NCI-H345 treated with DMSO at 0.1 percent for 48 hours (cell line): ENCODE data around the gene UROD.
A peak's percentile ranks its signal among the peaks of the same experiment; 100 is the strongest.

Experiments
- DNase-seq: peaks from one replicate; lab custom pipeline; 2025; ENCODE audit not compliant: unreplicated experiment; lab: John Stamatoyannopoulos, UW

UROD gene

DNA sequence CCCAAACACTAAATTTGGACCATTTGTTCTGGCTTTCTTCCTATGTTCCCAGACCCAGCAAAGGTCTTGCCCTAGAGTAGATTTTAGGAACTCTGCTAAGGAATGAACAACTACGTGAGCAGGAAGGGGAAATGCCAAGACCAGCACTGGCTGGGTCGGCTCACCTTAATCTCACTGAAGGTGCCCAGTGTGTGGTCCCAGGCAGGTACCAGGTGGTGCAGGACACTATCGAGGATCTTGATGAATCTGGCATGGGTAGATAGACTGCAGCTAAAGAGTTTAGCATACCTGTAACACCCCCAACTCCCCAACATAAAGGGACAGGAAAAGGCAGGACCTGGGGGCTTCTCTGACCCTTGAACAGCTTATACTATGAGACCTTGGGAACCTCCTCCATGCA, 4.0 kb upstream of the UROD start:
- no peak for DNase-seq

GRCh38 chr1:45008516-45008915, 3.5 kb upstream of the UROD start:
- DNase-seq: no peak

- no peak for DNase-seq
Measured at GRCh38 chr1:45009296-45009865, 2.7 kb upstream of the UROD start.

GRCh38 chr1:45009956-45010854, 1.8 kb upstream of the UROD start:
- DNase-seq: peak; percentile 5

DNA sequence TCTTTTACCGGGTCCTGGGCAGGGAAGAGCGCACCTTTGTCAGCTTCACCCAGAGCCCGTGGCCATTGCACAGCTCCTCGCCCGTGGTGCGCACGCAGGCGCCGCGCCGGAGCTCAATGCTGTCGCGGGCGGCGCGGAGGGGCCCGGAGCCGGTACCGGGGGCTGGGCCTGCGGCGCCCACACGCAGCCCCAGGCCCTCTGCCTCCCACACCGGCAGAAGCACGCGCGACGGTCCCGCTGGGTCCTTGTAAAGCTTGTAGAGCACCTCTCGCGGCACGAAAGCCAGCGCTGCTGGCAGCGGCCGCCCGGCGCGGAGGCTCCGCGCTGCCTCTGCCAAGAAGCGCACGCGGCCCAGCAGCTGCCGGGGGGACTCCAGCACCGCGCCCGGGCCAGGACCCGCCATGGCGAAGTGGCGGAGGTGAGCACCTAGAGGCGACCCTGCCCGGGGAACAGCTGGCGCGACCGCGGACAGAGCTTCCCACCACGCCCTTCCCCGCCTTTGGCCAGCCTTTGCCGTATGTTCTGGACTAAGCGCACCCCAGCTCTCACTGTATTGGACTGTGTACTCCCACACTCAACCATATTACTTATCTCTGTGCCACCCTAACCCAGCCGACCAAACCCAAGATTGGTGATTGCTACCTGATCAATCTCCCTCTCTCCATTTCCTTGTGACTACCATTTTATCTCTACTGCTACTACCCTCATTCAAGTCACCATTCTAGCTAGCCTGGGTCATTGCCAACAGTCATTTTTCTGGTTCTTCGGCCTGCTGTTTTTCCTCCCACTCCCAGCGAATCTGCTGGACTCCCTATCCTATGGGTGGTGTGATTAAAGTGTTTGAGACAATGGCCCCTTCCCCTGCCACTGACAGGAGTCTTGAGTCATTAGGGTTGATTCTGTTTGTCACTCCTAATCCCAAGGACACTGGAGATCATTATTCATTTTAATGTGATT, 921 bp upstream of the UROD start, which contains the start of gene HECTD3:
Gene HECTD3, minus strand, starts transcription at position 470 of the 957 bp plus-strand sequence. Its CDS starts 67 bp downstream, at position 403.
- DNase-seq: peak; percentile 76

DNA sequence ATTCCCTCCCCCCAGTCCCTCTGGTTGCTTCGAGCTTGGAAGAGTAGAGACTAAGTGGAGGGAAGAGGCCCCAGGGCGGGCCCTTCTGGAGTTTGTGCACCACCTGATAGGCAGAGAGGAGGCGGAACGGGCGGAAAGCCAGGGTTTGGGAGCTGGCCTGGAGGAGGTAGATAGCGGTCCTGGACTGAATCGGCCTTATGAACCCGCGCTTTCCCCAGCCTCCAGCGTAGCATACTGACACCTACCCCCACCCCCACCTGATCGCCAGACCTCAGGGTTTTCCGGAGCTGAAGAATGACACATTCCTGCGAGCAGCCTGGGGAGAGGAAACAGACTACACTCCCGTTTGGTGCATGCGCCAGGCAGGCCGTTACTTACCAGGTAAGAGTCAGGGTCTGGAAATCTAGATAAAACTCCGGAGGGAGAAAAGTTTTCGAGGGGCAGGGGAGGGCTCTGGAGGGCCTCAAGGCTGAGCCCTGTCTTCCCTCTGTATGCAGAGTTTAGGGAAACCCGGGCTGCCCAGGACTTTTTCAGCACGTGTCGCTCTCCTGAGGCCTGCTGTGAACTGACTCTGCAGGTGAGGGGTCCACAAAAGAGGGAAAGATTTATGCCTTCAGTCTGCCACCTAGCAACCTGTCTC, 705 bp downstream of the UROD start:
- peak; percentile 1 for DNase-seq

- no peak for DNase-seq
Measured at GRCh38 chr1:45013551-45014209, 1.6 kb downstream of the UROD start.

GRCh38 chr1:45014321-45015028, 2.4 kb downstream of the UROD start:
- DNase-seq: peak; percentile 54

DNA sequence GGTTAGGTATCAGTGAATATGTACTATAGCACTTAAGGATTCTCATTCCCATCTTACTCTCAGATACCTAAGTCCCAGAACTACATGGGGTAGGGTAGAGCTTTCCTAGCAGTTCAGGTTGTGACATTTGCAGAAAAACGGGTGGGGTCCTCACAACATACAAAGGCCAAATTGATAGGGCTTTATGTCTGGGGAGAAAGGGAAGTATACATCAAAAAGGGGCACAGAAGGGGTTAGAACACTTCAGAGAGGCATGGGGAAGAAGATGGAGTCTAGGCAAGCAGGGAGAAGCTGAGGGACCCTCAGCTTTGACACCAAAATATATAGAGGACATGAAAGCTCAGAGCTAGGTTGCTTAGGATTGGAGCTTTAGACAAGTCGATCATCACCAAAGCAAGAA, 3.6 kb downstream of the UROD start:
- no peak for DNase-seq

DNA sequence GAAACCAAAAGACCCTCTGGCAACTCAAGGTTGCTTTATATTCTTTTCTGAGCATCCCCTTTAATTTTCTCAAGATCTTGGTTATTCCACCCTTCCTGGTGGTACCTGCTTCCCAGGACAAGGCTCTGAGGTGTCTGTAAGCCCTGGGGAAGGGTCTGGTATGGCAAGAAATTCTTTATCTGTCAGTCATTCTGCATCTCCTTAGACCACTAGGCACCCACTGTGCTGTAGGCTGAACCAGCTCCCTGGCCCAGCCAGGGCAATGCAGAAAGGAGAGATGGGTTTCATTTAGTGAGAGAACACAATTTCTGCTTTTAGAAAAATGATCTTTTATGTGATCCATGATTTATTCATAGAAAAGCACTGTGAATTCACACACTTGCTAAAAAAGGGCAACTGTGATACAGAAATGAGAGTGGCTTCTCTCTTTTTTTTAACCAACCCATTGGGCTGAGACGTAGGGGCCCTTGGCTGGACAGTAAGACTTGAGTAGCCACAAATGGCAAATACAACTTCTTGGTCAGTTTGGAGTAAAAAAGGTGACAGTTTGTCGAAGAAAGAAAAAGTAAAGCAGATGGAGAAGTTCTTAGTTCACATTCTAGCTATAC, 4.1 kb downstream of the UROD start:
- no peak for DNase-seq

DNA sequence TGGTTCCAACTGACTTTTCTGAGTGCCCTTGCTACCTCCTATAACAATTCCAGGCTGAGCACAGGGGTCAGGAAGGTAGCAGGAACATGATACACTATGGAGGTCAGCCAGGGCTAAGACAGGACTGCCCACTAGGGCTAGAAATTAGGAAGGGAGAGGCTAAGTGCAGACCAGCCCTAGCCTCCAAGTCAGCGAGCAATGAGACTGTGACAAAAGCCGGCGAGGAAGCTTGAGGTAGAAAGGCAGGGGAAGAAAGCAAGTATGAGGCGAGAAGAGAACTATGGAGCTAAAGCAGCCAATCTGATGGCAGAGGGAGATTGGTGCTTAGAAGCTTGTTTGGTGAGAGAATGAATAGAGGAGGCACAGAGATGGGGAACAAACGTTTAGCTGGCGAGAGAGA, 4.7 kb downstream of the UROD start:
- no peak for DNase-seq

DNA sequence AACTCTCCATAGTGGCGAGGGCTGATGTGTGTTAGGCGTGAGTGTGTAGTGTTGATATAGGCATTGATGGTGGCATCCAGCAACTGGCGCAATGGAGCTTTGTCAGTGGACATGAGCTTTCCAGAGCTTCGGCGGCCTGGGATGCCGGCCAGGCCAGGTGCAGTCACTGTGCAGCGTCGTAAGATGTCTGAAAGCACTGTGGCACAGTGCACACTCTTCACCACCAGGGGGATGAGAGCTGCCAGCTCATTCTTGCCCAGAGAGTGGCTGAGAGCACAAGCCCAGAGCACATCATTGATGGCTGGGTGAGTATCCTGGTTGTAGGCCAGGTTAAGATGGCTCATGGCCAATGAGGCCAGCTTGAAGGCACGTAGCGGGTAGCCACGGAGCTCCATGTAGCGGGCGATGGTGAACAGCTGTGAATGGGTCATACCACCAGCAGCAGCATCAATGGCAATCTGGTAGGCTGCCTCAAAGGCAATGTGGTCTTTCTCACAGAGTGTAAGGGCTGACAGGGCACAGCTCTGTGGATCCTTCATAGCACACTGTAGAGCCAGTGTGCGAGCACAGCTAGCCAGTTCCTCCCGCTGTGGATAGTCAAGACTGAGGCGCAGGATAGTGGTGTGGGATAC, 6.7 kb downstream of the UROD start:
- peak; percentile 5 for DNase-seq

DNA sequence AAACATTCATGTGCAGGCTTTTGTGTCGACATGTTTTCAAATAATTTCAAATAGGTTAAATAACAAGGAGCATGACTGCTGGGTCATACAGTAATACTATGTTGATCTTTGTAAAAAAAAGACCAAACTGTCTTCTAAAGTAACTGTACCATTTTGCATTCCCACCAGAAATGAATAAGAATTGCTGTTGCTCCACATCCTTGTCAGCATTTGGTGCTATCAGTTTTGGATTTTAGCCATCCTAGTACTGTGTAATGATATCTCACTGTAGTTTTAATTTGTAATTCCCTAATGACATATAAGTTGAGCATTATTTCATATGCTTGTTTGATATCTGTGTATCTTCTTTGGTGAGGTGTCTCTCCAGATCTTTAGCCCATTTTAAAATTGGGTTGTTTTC, 11.6 kb downstream of the UROD start:
- no peak for DNase-seq

- no peak for DNase-seq
Measured at GRCh38 chr1:45026446-45026845, 14.4 kb downstream of the UROD start.

DNA sequence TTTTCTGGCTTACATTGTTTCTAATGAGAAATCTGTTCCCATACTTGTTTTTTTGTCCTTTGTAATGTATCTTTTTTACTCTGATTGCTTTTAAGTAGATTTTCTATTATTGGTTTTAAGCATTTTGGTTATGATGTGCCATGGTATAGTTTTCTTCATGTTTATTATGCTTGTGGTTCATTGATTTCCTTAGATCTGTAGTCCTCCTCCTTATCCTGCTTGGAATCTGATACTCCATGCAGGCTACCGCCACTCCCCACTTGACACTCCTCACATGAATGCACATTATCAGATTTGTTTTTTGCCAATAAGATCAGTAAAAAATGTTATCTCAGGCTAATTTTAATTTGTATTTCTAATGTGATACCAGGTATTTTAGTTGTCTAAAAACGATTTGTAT, 20.8 kb downstream of the UROD start:
- DNase-seq: no peak

GRCh38 chr1:45033356-45033755, 21.3 kb downstream of the UROD start:
- DNase-seq: no peak

DNA sequence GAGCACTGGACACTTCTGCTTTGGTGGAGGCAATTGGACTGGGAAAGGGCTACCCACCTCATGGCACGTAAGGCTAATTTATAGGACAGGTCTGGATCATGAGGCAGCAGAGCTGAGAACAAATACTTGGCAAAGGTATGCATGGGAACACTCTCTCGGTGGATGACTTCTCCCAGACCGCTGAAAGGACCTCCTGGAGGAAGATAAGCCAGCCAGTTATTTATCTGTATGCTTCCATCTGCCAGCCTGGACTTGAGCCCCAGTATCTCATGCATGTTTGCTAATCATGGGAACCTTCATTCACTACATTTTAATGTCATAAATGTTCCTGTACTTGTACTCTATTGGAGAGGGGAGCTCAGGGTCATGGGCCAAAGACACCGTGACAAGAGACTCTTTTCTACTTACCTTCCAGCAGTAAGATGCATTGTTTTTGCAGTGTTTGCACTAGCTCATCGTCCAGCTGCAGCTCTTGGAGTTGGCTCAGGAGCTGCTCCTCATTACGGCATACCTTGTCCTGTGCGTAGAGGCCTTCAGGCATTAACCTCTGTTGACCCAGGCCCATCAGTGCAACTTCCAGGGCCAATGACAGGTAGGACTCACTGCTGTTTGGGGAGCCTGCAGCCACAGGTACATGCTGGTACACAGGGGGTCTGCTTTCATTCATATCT, 23.7 kb downstream of the UROD start:
- no peak for DNase-seq

DNA sequence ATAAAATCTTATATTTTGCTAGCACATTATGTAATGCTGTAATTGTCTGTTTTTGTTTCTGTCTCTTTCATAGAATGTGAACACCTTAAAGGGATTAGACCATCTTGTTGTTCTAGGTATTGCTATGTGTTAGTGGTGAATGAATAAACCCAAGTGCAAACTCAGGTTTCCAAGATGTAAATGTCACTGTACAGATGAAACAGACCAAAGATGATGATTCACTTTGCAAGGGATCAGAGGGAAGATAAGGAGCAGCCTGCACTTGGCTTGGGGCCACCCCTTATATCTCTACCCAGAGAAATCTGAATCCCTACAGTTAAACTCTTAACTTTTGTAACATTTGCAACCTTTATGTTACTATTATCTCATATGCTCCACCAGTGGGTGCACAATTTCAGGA, 25.4 kb downstream of the UROD start:
- no peak for DNase-seq
